GM12878 (cell line): ENCODE data around the gene STAT5B. TPM values are rescaled to one million over a fixed set of nuclear protein-coding genes. Genes with fewer than 3 reads are reported as not detected.
"Not testable (repeated sequence)": the region's sequence is repeated elsewhere in the genome, so short reads cannot be mapped to it uniquely, and the experiment has no call there.

Experiments used
- ATAC-seq: fragments of 200-7000 bp; cut with Tn5 transposase; 3 replicates; pipeline ENCODE4 v1.9.1; 2020; ENCODE audit warnings: mild to moderate bottlenecking, moderate library complexity
- BruUV-seq: library from RNA; stranded (reverse); fragments of 400-500 nt; replicated peaks from 2 replicates; lab custom pipeline; 2021; lab: Mats Ljungman, UMichigan
- CTCF ChIA-PET: fragments of 300-600 bp; sonication (Branson Sonifier 250); formaldehyde crosslinking; extraction: SDS; loops from one replicate; lab custom pipeline; 2021; ENCODE audit warnings: inconsistent platforms; lab: Yijun Ruan, JAX
- POLR2A ChIA-PET: fragments of 350-600 bp; formaldehyde crosslinking; extraction: SDS; loops from one replicate; lab custom pipeline; 2021; ENCODE audit warnings: inconsistent platforms; lab: Charles Lee
- RAD21 ChIA-PET: fragments of 300-600 bp; sonication (Branson Sonifier 250); formaldehyde crosslinking; loops from one replicate; lab custom pipeline; 2023; ENCODE audit warnings: antibody characterized with exemption; ENCODE audit not compliant: unreplicated experiment; lab: Charles Lee
- SMC1A ChIA-PET: fragments of 300-600 bp; sonication (Branson Sonifier 250); formaldehyde crosslinking; loops from one replicate; lab custom pipeline; 2023; ENCODE audit not compliant: unreplicated experiment, uncharacterized antibody; lab: Charles Lee
- DNase-seq: peaks from one replicate; pipeline ENCODE4 v3.0.0-alpha.2; 2011; ENCODE audit warnings: low read depth, low spot score
- FAIRE-seq: peaks from 3 replicates; lab custom pipeline; 2011; peaks lifted over from hg19 to GRCh38; lab: Jason Lieb, UNC
- H2AFZ ChIP-seq: 2 replicates; pipeline ENCODE4 v1.6.0; 2011; ENCODE audit warnings: low read depth, low read length, control low read depth; ENCODE audit not compliant: control insufficient read depth
- H3K27ac ChIP-seq: 2 replicates; pipeline ENCODE4 v1.5.1; 2011; ENCODE audit warnings: control low read depth; ENCODE audit not compliant: control insufficient read depth, insufficient read depth
- H3K27me3 ChIP-seq, 2 experiments: replicated peaks in 1 of 2; 2 replicates each; pipeline versions ENCODE4 v1.6.0 to v1.6.1; 2011; ENCODE audit warnings: low read length in 1 of 2; ENCODE audit not compliant: control insufficient read depth in 2 of 2, insufficient read depth in 2 of 2
- H3K36me3 ChIP-seq, 2 experiments: 2 replicates each; pipeline ENCODE4 v1.5.1; 2011; ENCODE audit warnings: low read length in 1 of 2; ENCODE audit not compliant: control insufficient read depth in 2 of 2, insufficient read depth in 2 of 2
- H3K4me1 ChIP-seq: 2 replicates; pipeline ENCODE4 v1.6.1; 2011; ENCODE audit warnings: mild to moderate bottlenecking, low read length, moderate library complexity, mixed read lengths; ENCODE audit not compliant: control insufficient read depth, insufficient read depth
- H3K4me2 ChIP-seq: 2 replicates; pipeline ENCODE4 v1.6.0; 2011; ENCODE audit warnings: control low read depth; ENCODE audit not compliant: control insufficient read depth, insufficient read depth
- H3K4me3 ChIP-seq: fragments of 200-600 bp; sonication (generic); 2 replicates; pipeline ENCODE4 v1.5.1; 2016
- H3K79me2 ChIP-seq: 2 replicates; pipeline ENCODE4 v1.6.0; 2011; ENCODE audit warnings: low read length; ENCODE audit not compliant: control insufficient read depth, insufficient read depth
- H3K9ac ChIP-seq: 2 replicates; pipeline ENCODE4 v1.8.0; 2011; ENCODE audit warnings: low read length, control low read depth, mixed read lengths; ENCODE audit not compliant: control insufficient read depth, insufficient read depth
- H3K9me3 ChIP-seq: replicated peaks from 3 replicates; pipeline ENCODE4 v1.5.1; 2011; ENCODE audit warnings: mild to moderate bottlenecking, low read length; ENCODE audit not compliant: control insufficient read depth, insufficient read depth
- H4K20me1 ChIP-seq: 2 replicates; pipeline ENCODE4 v1.6.0; 2011; ENCODE audit not compliant: control insufficient read depth, insufficient read depth
- HDAC6 ChIP-seq: fragments of 200-600 bp; sonication (generic); IDR thresholded peaks from one replicate; pipeline ENCODE4 v1.8.0; 2017; ENCODE audit warnings: antibody characterized with exemption; ENCODE audit not compliant: unreplicated experiment
- WGBS: methylation state at CpG from one replicate; pipeline ENCODE4 v1.1.6; 2016; ENCODE audit warnings: low lambda C conversion rate; ENCODE audit not compliant: insufficient replicate concordance, insufficient coverage; ENCODE audit errors: missing lambda C conversion rate; 5-methylcytosine and 5-hydroxymethylcytosine counted together
- in situ Hi-C: fragments of 300-500 bp; cut with MboI; formaldehyde crosslinking; loops from 9 replicates; pipeline ENCODE4 v1.14.3; 2018; ENCODE audit warnings: mixed read lengths
- intact Hi-C: fragments of 100-400 bp; cut with micrococcal nuclease; formaldehyde crosslinking; loops from one replicate; pipeline ENCODE4 v1.14.2; 2022; ENCODE audit not compliant: unreplicated experiment
- polyA plus RNA-seq, 11 experiments: library from polyadenylated mRNA; depleted of rRNA in 4 of 11; unstranded in 6 of 11; stranded (reverse) in 5 of 11; fragments of >200 nt; fragmentation: Nextera tagmentation in 4 of 11; fragmentation: Illumina TruSeq in 1 of 11; extraction: Ambion mirVana in 4 of 11; extraction: Trizol in 1 of 11; gene quantifications; 1 replicate in 1 of 11; 2 replicates in 10 of 11; pipeline versions ENCODE4 v1.2.1 to v1.2.3, GENCODE V29; 2011 to 2016; ENCODE audit warnings: inconsistent platforms in 2 of 11, missing spikeins in 2 of 11, low read depth in 1 of 11
- total RNA-seq, 4 experiments: library from RNA; depleted of rRNA in 3 of 4; stranded (reverse); fragments of >200 nt in 3 of 4; fragmentation: Illumina TruSeq in 1 of 4; extraction: Trizol in 1 of 4; gene quantifications; 2 replicates each; pipeline versions ENCODE4 v1.2.1 to v1.2.3, GENCODE V29; 2013 to 2021

The STAT5B gene
- total and polyA plus RNA-seq, 10 of the 15 experiments (the other 5 are each of a cell fraction or from before 2014, with no cell fraction given), result 11.0 to 69.6 (median 46.7) TPM

- no peak overlapping the region for H3K4me3 ChIP-seq
- SMC1A ChIA-PET, result interaction anchor here (0.6 to 2.0 kb wide), 4 partner anchors 14 to 219 kb away, joined by 3 to 8 read pairs (median 3); no protein-coding TSS in a partner anchor
- no TSS peak for BruUV-seq
- intact Hi-C loops, result loop anchor here (10.0 kb wide), 1 partner anchor 217 kb away; no protein-coding TSS in a partner anchor
- in situ Hi-C loops, result no loop called here
- POLR2A ChIA-PET, result interaction anchor here (0.6 to 1.5 kb wide), 2 partner anchors 102 to 215 kb away, joined by 4 to 5 read pairs; no protein-coding TSS in a partner anchor
- peaks cover 7% of the 10 kb centered on the region for H3K4me1 ChIP-seq
- no peak for TF ChIP-seq HDAC6
- TF ChIP-seq, all 136 proteins: peak for 0
- no peak overlapping the region for H3K9ac ChIP-seq
- WGBS, result 45% methylated on average over 2 of the region's 2 CpGs
- no peaks in the 10 kb centered on the region for H3K27me3 ChIP-seq
- ATAC-seq (no peak), DNase-seq (no peak), FAIRE-seq (no peak)
- H2AFZ ChIP-seq, result no peak overlapping the region
- no peak overlapping the region for H3K4me2 ChIP-seq
- H4K20me1 ChIP-seq, result no peaks in the 10 kb centered on the region
- no peaks in the 10 kb centered on the region for H3K79me2 ChIP-seq
- H3K9me3 ChIP-seq, result no peaks in the 10 kb centered on the region
- H3K27ac ChIP-seq, result no peak overlapping the region
- CTCF ChIA-PET, result interaction anchor here (0.6 to 2.1 kb wide), 8 partner anchors 67 to 218 kb away, joined by 3 to 11 read pairs (median 4); partner anchors contain the start of gene NKIRAS2
- RAD21 ChIA-PET, result interaction anchor here (1.1 kb wide), 1 partner anchor 218 kb away, joined by 3 read pairs; no protein-coding TSS in a partner anchor
- H3K36me3 ChIP-seq, result no peaks in the 10 kb centered on the region
Measured at GRCh38 chr17:42187833-42188232, 88.4 kb downstream of the STAT5B start.

GRCh38 chr17:42186191-42186590 is 90.0 kb downstream of the STAT5B start:
- RAD21 ChIA-PET, in situ Hi-C loops, H3K9ac ChIP-seq, FAIRE-seq, DNase-seq, ATAC-seq, H4K20me1 ChIP-seq, H3K4me3 ChIP-seq, H3K27me3 ChIP-seq, BruUV-seq, H3K9me3 ChIP-seq, H3K79me2 ChIP-seq, H3K4me2 ChIP-seq, H2AFZ ChIP-seq, POLR2A ChIA-PET, SMC1A ChIA-PET, H3K27ac ChIP-seq, H3K36me3 ChIP-seq: not testable (repeated sequence)
- WGBS, result 45% methylated on average over 3 of the region's 5 CpGs
- CTCF ChIA-PET, result interaction anchor here (0.9 to 3.7 kb wide), 6 partner anchors 8 to 269 kb away, joined by 3 to 17 read pairs (median 5); partner anchors contain the start of gene GHDC
- intact Hi-C loops, result loop anchor here (10.0 kb wide), 1 partner anchor 219 kb away; no protein-coding TSS in a partner anchor
- H3K4me1 ChIP-seq, result peaks cover 15% of the 10 kb centered on the region
